ENCODE measurements around the gene LCE6A.

The LCE6A gene, protein sequence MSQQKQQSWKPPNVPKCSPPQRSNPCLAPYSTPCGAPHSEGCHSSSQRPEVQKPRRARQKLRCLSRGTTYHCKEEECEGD

DNA sequence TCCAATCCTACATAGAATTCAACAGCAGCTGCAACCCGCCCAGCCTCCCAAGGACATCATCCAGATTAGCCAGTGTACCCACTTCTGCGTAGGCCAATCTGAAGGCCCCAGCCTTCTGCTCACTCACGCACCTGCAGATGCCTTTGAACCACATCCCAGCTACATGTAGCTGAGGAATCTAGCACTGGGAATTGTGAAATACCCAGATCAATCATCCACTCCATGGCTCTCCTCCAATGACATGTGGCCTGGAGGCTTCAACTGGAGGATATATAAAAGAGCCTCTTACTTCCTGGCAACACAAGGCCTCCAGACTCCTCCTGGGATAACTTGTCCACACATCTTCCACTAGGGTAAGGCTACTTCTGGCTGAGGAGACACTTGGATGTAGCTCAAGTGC lies at the start of gene LCE6A:
TSS of gene LCE6A (plus strand) at position 301 of the 400 bp plus-strand sequence. CDS start 665 bp downstream, outside the sequence.
- DNase-seq (ENCODE audit: low read depth), result no peak

DNA sequence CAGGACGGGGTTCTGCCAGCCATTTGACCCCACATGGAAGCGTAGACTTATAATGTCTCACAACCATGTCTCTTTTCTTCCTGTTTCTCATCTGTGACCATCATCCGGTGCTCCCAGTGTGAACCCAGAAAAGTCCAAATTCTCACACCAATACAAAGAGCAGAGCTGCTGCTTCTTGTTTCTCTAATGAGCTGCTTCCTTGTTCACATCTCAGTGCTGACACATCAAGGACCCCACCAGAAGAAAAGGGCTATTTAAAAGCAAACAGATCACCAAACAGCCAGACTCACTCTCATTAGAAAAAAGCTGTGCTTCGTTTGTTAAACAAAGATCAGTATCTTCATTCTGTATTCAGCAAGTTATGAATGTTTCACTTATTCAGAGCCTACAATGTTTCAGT lies 47.0 kb upstream of the LCE6A start:
- no peak for DNase-seq (ENCODE audit: low read depth)

DNA sequence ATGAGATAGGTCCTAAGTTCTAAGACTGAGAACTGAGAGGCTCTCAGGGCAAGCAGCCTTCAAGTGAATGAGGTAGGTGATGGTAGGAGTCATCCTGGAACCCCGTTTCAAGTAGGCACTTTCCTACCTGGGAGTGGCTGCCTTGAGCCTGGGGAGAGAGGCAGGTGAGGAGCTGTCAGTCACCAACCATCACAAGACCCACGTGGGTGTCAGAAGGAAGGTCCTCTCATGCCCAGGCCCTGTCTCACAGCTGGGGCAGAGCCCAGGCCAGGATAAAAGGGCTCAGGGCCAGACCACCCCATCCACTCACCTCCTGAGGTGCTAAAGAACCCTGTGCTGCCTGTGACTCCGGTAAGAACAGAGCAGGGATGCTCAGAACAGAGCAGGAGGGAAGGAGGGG lies 46.2 kb upstream of the LCE6A start, which contains the start of gene LCE1D:
TSS of gene LCE1D (plus strand) at position 301 of the 400 bp plus-strand sequence. CDS start 1,074 bp downstream, outside the sequence.
- no peak for DNase-seq (ENCODE audit: low read depth)

DNA sequence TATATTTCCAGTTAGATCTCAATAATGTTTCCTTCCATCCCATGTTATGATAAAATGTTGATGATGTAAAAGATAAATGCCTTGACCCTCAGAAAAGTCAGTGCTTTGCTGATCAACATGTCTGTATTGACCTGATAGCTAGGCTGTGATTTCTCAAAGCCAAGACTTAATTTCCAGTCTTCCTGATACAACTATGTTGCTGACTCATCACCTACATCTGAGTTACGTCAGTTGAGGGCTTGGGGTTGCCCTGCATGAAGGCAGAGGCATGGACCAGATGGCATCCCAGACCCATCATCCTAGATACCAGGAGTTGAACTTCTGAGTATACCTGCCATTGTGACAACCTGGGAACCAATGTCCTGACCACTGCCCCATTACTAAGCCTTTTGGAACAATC lies 41.3 kb upstream of the LCE6A start:
- DNase-seq (ENCODE audit: low read depth), result no peak

DNA sequence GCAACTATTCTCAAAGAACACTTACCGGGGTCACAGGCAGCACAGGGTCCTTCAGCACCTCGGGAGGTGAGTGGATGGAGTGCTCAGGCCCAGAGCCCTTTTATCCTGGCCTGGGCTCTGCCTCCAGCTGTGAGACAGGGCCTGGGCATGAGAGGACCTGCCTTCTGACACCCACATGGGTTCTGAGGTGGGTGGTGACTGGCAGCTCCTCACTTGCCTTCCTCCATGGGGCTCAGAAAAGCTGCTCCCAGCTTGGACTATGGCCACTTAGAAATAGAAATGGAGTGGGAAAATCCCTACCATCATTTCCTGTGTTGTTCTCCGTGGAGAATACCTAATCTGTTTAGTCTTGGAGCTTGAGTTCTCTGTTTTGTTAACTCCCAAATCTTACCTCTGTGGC lies 36.1 kb upstream of the LCE6A start, which contains the start of gene LCE1C:
TSS of gene LCE1C (minus strand) at position 76 of the 400 bp plus-strand sequence. CDS start 1,173 bp downstream, outside the sequence.
- DNase-seq (ENCODE audit: low read depth), result no peak

DNA sequence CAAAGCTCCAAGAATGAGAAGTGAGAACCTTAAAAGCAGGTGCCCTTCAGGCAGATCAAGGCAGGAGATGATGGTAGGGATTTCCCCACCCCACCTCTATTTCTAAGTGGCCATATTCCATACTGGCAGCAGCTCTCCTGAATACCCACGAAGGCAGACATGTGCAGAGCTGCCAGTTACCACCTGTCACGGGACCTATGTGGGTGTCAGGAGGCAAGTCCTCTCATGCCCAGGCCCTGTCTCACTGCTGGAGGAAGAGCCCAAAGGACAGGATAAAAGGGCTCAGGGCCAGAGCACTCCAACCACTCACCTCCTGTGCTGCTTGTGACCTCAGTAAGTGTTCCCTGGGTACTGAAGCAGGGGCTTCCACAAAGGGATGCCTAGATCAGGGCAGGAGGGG lies 31.6 kb upstream of the LCE6A start:
- DNase-seq (ENCODE audit: low read depth), result no peak

DNA sequence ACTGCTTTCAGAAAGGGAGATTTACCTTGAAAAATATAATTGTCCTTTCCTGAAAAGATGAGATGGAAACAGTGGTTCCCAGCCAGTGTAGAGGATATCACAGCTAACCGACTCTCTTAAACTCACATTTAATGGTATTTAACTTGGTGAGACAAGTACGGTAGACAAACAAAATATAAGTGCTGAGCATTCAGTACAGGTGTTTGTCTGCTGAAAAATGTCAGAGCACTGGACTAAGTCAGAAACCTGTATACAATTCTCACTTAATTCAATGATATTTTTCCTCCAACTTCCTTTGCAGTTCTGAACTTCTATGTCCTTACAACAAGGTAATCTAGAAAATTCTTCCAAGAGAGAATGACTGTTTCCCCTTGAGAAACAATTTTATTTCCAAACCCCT lies 31.0 kb upstream of the LCE6A start, which contains the start of gene LCE1B:
TSS of gene LCE1B (plus strand) at position 301 of the 400 bp plus-strand sequence. CDS start 476 bp downstream, outside the sequence.
- DNase-seq (ENCODE audit: low read depth), result no peak

DNA sequence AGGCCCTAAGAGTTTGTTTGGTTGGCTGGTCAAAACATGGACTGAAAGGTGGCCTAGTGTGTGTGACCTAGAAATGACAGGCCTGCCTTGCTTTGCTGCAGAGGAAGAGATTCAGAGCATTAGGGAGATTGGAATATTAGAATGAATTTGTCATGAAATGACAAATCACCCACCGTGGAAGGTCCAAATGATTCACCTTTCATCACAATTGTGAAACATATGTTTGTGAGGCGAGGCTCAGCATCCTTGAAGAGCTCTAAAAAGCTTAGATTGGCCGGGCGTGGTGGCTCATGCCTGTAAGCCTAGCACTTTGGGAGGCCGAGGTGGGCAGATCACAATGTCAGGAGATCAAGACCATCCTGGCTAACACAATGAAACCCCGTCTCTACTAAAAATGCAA lies 25.3 kb upstream of the LCE6A start:
- peak; percentile 70 for DNase-seq (ENCODE audit: low read depth)

DNA sequence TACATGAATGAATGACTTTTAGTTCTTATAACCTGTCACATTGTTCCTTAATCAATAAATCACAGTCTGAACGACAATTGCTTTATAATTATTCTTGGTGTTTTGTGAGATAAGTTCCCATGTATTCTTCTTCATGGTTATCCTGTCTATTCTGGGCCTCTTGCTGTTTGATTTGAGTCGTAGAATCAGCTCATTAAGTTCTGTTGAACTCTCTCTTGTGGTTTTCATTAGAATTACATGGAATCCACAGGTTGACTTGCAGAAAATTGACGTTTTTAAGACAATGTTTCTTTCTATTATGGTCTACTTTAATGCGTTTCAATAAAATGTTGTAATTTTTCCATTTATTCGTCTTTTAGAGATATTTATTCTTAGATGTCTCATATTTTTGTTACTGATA lies 19.4 kb upstream of the LCE6A start:
- DNase-seq (ENCODE audit: low read depth), result no peak

DNA sequence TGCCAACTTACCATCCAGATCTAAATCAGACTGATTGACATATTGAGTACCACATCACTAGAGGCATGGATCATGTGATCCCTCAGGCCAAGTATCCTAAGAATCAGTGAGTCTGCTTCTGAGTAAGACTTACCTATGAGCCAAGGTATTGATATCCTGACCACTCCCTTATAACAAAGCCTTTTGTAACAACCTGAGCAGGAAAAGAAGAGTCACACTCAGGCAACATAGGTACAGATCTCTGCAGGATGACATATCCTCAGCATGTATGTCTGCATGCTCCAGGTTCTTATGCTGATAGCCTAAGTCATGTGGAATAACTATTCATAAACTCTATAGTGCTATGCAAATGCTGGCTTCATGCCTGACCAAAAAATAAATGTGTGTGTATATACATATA lies 17.7 kb upstream of the LCE6A start:
- DNase-seq (ENCODE audit: low read depth), result no peak

DNA sequence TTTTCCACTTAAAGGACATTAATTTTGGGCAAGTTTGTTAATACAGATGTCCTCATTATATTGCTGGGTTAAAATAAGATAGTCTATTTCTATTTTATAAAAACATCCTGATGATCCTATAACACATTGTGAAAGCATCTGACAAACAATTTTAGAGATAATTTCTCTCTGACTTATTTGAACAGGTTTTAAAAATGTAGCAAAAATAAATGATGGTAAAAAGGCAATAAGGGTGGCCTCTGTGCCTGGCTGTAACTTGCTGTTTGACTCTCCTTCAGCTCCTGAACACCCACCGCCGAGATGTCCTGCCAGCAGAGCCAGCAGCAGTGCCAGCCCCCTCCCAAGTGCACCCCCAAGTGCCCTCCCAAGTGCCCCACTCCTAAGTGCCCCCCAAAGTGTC lies 15.5 kb upstream of the LCE6A start, which contains the start of gene LCE1A:
TSS of gene LCE1A (plus strand) at position 301 of the 400 bp plus-strand sequence. CDS start at position 301, 0 bp downstream.
- DNase-seq (ENCODE audit: low read depth), result no peak

DNA sequence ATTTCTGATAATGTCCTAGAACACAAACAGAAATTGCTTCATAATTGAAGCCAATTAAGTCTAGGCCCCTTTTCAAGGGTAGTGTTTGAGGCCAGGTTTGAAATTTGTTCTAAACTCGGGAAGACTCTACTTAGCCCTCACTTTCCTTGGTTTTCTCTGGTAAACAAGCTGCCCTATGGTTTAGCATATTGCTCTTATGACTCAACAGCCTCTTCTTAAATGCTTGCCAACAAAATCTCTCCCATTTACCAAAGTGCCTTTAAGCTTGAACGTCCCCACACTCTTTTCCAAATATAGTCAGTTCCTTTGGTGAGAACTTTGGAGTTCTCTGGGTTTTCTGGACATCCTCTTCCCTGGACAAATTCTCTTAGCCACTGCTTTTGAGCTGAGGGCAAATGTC lies 5.8 kb upstream of the LCE6A start:
- peak; percentile 9 for DNase-seq (ENCODE audit: low read depth)

DNA sequence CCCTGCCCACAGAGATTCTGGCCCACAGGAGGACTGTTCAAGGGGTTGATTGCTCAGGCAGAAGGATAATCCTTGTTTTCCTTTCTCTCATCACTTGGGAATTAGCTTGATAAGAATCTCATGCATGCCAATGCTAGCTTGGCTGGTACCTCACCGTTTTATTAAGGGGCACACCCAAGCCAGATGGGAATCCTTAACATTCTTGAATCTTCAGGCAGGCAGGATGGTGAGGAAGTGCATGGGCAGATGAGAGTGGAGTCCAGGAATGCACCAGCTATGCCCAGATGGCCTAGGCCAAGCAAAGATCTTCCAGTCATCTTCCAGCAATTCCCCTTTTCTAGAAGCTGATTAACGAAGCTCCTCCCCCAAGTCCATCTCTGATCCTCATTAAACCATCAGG lies 13.0 kb downstream of the LCE6A start:
- DNase-seq (ENCODE audit: low read depth), result peak; percentile 22

DNA sequence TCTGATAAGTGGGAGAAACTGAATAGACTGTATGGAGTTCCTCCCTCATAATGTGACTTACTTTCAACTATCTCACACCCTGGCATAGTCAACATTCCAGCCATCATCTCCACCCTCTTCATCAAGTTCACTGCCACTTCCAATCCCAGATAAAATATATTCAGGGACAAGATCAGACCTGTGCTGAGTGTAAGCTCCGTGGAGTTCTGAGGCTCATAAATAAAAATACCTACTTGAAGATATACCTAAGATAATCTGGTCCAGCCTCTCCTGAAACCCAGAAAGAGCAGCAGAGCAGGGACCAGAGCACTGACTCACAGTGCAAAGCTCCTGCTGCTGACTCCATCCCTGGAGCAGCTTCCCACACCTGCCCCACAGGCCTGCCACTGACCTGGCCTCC lies 15.4 kb downstream of the LCE6A start:
- DNase-seq (ENCODE audit: low read depth), result no peak

DNA sequence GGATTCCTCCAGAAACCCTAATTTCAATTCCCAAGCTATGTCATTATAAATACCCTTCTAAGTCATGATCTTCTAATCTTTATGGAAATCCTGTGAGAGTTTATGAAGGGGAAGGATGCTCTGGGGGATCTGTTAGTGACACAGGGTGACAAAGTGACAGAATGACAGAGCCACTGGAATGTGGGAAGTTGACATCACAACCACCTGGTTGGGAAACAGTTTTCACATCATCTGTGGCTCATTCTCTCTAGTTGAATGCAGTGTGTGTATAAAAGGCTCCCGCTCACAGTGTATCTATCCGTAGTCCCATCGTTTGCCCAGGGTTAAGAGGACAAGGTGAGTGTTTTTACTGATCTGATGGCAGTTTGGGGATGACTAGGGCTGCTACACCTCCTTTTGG lies 17.0 kb downstream of the LCE6A start, which contains the start of gene LCE7A:
TSS of gene LCE7A (plus strand) at position 301 of the 400 bp plus-strand sequence. CDS start 702 bp downstream, outside the sequence.
- DNase-seq (ENCODE audit: low read depth), result no peak

DNA sequence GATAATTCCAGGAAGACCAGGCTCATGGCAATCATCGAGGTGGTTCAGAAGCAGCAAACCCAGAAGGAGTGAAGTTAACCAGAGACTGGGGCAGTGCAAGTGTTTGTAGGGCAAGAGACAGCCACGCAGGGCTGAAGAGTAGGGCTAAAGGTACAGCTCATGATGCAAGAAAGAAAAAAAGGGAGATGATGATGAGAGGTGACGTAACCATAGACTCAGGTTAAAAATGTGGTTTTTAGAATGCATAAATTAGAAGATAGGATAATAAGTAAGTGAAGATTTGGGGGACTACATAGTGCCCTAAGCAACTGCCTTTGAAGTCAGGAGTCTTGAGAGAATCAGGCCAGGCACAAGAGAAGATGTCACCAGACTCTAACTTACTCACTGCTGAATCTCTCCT lies 17.5 kb downstream of the LCE6A start:
- DNase-seq (ENCODE audit: low read depth), result no peak

DNA sequence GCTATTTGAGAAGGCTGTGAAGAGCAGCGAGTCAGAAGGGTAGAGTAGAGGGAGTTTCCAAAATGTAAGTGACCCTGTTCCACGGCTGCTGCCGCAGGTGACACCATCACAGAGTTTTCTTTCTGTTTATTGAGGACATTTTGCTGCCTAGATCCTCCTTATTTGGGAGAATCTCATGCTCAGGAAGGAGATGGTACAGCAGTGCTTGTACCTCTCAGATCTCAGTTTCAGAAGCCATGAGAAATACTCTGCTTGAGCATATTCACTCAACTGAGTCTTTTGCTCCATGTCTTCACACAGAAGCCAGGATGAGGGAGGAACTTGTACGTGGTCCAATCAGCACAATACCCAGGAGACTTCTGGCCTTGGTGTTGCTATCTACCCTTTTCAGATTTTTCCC lies 18.7 kb downstream of the LCE6A start:
- no peak for DNase-seq (ENCODE audit: low read depth)

DNA sequence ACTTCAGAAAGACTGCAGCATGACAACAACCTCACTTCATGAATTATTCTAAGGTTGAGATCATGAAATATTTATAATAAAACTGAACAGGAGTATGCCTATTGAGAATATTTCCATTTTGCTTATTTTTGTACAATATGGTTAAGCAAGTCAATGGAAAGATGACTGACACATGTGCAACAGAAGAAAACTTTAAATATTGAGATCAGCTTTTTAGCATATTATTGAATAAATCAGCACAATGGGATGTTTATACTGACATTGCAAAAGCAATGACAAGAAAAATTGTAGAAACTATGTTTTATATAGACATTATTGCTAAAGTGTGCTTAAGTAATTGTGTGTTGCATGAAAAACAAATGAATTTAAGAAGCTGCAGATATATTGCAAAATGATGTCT lies 21.8 kb downstream of the LCE6A start:
- DNase-seq (ENCODE audit: low read depth), result no peak

DNA sequence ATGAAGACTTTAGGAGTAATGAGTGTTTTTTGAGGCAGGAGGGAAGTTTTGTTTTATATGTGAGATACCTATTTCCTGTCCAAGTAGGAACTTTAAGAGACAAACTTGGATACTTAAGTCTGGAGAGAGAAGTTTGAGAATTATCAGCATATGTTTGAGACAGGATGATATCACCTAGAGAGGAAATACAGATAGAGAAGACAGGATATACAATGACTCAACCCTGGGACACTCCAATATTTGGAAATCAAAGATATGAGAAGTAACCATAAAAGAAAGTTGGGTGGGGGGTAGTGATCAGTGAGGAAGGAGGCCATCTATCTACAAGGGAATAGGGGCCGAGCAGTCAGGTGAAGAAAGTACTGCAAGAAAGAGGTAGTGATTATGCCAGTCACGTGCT lies 23.7 kb downstream of the LCE6A start:
- DNase-seq (ENCODE audit: low read depth), result peak; percentile 28

DNA sequence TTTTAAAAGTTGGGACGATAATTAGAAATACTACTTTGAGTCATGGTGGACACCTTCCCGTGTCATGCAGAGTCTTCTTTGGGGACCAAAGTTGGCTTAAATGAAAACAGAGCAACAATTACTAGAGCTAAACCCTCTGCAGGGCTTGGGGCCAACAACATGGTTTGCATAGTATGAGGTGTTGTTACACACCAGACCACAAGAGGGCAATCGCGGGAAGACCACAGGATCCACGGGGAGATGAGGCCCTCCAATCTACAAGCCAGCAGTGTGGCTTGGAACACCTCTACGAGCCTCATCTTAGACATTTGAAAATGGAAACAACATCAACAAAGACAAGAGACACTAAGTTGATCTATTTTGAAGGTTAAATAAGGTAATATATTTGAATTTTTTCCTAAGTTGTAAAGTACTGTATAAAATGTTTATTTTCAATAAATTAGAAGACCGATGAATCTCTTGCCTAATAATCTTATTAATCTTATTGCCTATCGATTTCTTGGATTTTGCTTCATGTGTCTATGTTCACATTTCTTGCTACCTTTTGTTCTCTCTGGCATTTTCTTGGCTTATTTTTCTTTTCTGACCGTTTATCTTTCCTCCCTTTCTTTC lies 27.3 kb downstream of the LCE6A start:
- DNase-seq (ENCODE audit: low read depth), result peak; percentile 81

DNA sequence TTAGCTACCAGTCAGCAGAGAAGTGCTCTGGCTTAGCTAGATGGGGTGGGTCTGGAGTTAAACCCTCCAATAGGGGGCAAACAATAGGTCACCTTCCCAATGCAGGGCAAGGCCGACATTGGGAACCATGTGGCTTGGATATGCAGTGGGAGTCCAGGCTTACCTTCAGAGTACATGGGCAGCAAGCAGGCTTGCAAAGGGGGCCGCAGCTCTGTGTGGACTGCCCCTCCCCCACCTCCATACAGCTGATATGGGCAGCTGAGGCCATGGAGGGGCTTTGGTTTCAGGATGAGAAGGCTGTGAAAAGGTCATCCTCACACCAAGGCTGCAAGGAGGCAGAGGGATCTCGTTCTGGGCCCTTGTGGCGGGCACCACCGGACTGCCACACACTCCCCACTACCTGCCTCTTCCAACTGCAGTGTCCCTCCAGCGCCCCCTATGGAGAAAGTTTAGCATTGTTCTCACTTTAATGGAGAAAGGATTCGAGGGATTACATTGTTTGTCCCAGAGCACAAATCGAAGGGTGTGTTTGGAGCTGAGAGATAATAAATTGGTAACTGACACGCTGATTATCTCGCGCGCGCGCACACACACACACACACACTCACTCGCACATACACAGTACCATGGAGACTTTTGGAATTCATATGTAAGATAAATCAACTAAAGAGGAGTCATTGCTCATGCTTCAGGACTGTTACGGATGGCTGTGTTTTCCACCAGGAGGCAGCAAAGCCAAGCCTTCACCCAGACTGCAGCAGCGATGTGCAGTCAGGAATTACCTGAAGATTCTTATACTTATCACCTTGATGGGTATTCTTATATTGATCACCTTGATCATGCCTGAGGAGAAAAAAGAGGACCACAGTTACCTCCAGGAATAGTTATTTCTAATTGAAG lies 28.4 kb downstream of the LCE6A start:
- DNase-seq (ENCODE audit: low read depth), result peak; percentile 66

DNA sequence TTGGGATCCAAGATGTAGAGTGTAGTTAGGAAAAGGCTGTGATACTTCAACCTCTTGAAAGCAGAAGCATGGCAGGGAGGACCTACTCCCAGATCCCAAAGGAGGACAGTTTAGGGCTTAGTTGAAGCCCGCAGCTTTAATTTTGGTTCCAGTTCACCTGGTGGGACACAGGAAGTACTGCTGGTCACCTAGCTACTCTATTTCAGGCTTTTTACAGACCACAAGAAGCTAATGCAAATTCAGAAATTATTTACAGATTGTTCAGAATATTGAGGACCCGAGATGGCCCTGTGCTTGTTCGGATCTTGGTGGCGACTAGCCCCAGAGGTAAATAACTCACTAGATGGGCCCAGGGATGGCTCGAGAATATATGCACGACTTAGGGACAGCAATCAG lies 29.1 kb downstream of the LCE6A start:
- no peak for DNase-seq (ENCODE audit: low read depth)

DNA sequence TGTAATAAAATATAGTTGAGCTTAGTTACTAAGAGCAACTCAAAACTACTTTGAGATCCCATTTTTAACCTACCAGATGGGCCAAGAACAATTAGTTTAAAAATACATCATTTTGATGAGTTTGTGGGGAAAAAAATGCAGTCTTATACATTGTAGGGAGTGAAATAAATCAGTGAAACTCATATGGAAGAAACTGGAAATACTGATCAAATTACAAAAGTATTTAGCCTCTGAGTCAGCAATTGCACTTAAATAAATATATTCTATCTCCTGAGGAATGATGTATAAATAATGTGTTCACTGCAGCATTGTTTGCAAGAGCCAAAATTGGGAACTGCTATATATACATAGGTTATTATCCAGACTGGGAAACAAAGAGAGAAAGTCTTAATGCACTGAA lies 30.8 kb downstream of the LCE6A start:
- DNase-seq (ENCODE audit: low read depth), result peak; percentile 57

Measured in ELR (cell line).